Smooth muscle cell (in vitro differentiated cells): ENCODE data around the gene SERINC4. TPM values are rescaled to one million over a fixed set of nuclear protein-coding genes. Genes with fewer than 3 reads are reported as not detected.

Source experiments
- DNase-seq: peaks from one replicate; lab custom pipeline; 2025; ENCODE audit not compliant: unreplicated experiment; lab: John Stamatoyannopoulos, UW
- H2AFZ ChIP-seq: fragments of 200-600 bp; sonication (generic); 2 replicates; pipeline ENCODE4 v1.6.0; 2016; ENCODE audit warnings: antibody characterized with exemption, low read depth, mild to moderate bottlenecking
- H3F3A ChIP-seq: fragments of 200-600 bp; sonication (generic); 2 replicates; pipeline ENCODE4 v1.6.0; 2017; ENCODE audit warnings: antibody characterized with exemption, low read depth
- H3K27ac ChIP-seq: fragments of 200-600 bp; sonication (generic); 2 replicates; pipeline ENCODE4 v1.5.1; 2016; ENCODE audit warnings: low read depth, mild to moderate bottlenecking
- H3K27me3 ChIP-seq: fragments of 200-600 bp; sonication (generic); 2 replicates; pipeline ENCODE4 v1.6.1; 2016; ENCODE audit warnings: low read depth, mild to moderate bottlenecking
- H3K36me3 ChIP-seq: fragments of 200-600 bp; sonication (generic); 2 replicates; pipeline ENCODE4 v1.5.1; 2016; ENCODE audit warnings: low read depth
- H3K4me1 ChIP-seq: fragments of 200-600 bp; sonication (generic); 2 replicates; pipeline ENCODE4 v1.5.1; 2016; ENCODE audit warnings: low read depth
- H3K4me2 ChIP-seq: fragments of 200-600 bp; sonication (generic); 2 replicates; pipeline ENCODE4 v1.6.0; 2016; ENCODE audit warnings: mild to moderate bottlenecking
- H3K4me3 ChIP-seq: fragments of 200-600 bp; sonication (generic); 2 replicates; pipeline ENCODE4 v1.5.1; 2016; ENCODE audit warnings: mild to moderate bottlenecking
- H3K79me2 ChIP-seq: fragments of 200-600 bp; sonication (generic); 2 replicates; pipeline ENCODE4 v1.6.0; 2016; ENCODE audit warnings: low read depth, mild to moderate bottlenecking
- H3K9ac ChIP-seq: fragments of 200-600 bp; sonication (generic); 2 replicates; pipeline ENCODE4 v1.6.0; 2016; ENCODE audit warnings: low read depth
- H3K9me3 ChIP-seq: fragments of 200-600 bp; sonication (generic); replicated peaks from 2 replicates; pipeline ENCODE4 v1.5.1; 2016; ENCODE audit warnings: low read depth
- H4K20me1 ChIP-seq: fragments of 200-600 bp; sonication (generic); 2 replicates; pipeline ENCODE4 v1.6.0; 2016; ENCODE audit warnings: low read depth
- WGBS: methylation state at CpG from one replicate; pipeline ENCODE4 v1.1.7; 2016; ENCODE audit warnings: low lambda C conversion rate; 5-methylcytosine and 5-hydroxymethylcytosine counted together
- polyA plus RNA-seq: library from polyadenylated mRNA; unstranded; fragments of >200 nt; fragmentation: Nextera tagmentation; extraction: Ambion mirVana; gene quantifications from 2 replicates; pipeline ENCODE4 v1.2.1, GENCODE V29; 2016
- total RNA-seq: library from RNA; depleted of rRNA; stranded (reverse); fragments of >200 nt; gene quantifications from 2 replicates; pipeline ENCODE4 v1.2.3, GENCODE V29; 2014
- TF ChIP-seq, protein P1 (sequence below): fragments of 200-600 bp; sonication (generic); IDR thresholded peaks from 2 replicates; pipeline ENCODE4 v1.5.1; 2017; ENCODE audit warnings: borderline replicate concordance, mild to moderate bottlenecking, antibody characterized with exemption; ENCODE audit not compliant: insufficient read depth, poor library complexity, severe bottlenecking

Gene SERINC4
- total and polyA plus RNA-seq, 2 experiments from 2014 or later: 0.17 TPM; not detected in 1

DNA sequence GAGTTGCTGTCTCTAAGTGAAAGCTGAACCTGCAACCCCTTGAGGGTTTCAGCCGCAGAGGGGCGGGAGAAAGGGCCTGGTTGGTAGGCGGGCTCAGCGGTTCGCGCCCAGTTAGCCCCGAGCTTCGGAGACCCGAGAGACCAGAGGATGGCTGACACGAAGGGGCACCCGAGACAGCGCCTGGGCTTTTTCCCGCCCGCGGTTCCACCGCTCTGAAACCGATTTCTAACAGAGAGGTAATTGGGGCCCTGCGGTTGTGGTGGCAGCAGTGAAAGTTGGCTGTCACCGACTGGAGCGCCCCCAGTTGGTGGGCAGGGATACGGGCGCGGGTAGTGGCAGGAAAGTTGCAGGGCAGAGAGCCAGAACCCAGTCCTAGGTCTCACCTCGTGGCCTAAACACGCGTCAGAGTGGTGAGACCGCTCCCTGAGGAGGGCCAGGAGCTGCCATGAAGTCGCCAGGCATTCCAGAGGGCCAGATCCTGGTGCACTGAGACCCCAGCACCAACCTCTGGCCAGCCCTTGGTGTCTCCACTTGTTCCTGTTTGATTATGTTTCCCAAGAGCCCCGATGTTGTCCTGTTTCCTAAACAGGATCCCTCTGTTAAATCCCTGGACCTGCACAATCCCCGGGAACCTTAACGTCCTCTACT, 22.6 kb downstream of the SERINC4 start:
- H3K4me1 ChIP-seq: peaks cover 4% of the 10 kb centered on the region
- no peaks in the 10 kb centered on the region for H3K27me3 ChIP-seq
- peak; percentile 55 for DNase-seq
- H3K27ac ChIP-seq: peak overlapping the region; percentile 14
- H2AFZ ChIP-seq: peak overlapping the region; percentile 61
- peak overlapping the region; percentile 88 for H3K4me2 ChIP-seq
- peaks cover under 1% of the 10 kb centered on the region for H3K36me3 ChIP-seq
- TF ChIP-seq, protein P1, sequence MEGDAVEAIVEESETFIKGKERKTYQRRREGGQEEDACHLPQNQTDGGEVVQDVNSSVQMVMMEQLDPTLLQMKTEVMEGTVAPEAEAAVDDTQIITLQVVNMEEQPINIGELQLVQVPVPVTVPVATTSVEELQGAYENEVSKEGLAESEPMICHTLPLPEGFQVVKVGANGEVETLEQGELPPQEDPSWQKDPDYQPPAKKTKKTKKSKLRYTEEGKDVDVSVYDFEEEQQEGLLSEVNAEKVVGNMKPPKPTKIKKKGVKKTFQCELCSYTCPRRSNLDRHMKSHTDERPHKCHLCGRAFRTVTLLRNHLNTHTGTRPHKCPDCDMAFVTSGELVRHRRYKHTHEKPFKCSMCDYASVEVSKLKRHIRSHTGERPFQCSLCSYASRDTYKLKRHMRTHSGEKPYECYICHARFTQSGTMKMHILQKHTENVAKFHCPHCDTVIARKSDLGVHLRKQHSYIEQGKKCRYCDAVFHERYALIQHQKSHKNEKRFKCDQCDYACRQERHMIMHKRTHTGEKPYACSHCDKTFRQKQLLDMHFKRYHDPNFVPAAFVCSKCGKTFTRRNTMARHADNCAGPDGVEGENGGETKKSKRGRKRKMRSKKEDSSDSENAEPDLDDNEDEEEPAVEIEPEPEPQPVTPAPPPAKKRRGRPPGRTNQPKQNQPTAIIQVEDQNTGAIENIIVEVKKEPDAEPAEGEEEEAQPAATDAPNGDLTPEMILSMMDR: peak; percentile 54
- H3K9me3 ChIP-seq: no peaks in the 10 kb centered on the region
- peak overlapping the region; percentile 18 for H3K9ac ChIP-seq
- H3F3A ChIP-seq: peaks cover 28% of the 10 kb centered on the region
- WGBS: 4% methylated on average over 31 of the region's 31 CpGs
- H3K79me2 ChIP-seq: no peaks in the 10 kb centered on the region
- H3K4me3 ChIP-seq: peak overlapping the region; percentile 67
- peaks cover 9% of the 10 kb centered on the region for H4K20me1 ChIP-seq

DNA sequence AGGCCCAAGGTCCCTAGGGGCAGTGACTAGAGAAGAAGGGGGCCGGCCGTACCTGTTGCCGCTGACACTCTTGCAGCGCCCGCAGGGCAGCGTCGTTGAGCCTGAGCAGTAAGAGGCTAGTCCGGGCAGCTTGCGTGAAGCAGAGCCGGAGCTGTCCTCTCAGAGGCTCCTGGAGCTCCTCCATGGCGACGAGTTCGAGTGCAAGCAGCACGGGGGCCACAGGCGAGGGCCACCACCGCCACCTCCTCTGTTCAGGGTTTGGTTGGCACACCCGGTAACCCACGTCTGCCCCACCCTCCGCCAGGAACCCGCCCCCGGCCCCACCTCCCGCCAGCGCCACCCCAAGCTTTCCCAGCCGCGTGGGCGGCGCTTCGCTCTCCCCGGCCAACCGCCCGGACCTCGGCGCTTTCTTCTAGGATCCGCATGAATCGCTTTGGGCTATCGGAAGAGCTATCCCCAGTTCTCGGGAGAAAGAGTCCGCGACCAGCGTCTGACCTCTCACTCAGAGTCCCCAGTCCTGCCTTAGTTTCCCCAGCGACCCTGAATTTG, 23.2 kb downstream of the SERINC4 start, which contains the start of gene ELL3:
Gene ELL3, minus strand, starts transcription at position 249 of the 549 bp plus-strand sequence. Its CDS starts 65 bp downstream, at position 184.
- peaks cover 34% of the 10 kb centered on the region for H3F3A ChIP-seq
- H3K9ac ChIP-seq: peak within 1 kb of the TSS; percentile 18
- H3K27me3 ChIP-seq: no peaks in the 10 kb centered on the region
- 2% methylated on average over 34 of the region's 41 CpGs for WGBS
- H3K36me3 ChIP-seq: peaks cover 7% of the 10 kb centered on the region
- peak within 1 kb of the TSS; percentile 61 for H2AFZ ChIP-seq
- no peaks in the 10 kb centered on the region for H3K79me2 ChIP-seq
- peak within 1 kb of the TSS; percentile 88 for H3K4me2 ChIP-seq
- TF ChIP-seq, protein P1: no peak
- peaks cover 4% of the 10 kb centered on the region for H3K4me1 ChIP-seq
- H3K9me3 ChIP-seq: no peaks in the 10 kb centered on the region
- peak within 1 kb of the TSS; percentile 14 for H3K27ac ChIP-seq
- H4K20me1 ChIP-seq: peaks cover 15% of the 10 kb centered on the region
- peak within 1 kb of the TSS; percentile 67 for H3K4me3 ChIP-seq
- DNase-seq: peak; percentile 55

DNA sequence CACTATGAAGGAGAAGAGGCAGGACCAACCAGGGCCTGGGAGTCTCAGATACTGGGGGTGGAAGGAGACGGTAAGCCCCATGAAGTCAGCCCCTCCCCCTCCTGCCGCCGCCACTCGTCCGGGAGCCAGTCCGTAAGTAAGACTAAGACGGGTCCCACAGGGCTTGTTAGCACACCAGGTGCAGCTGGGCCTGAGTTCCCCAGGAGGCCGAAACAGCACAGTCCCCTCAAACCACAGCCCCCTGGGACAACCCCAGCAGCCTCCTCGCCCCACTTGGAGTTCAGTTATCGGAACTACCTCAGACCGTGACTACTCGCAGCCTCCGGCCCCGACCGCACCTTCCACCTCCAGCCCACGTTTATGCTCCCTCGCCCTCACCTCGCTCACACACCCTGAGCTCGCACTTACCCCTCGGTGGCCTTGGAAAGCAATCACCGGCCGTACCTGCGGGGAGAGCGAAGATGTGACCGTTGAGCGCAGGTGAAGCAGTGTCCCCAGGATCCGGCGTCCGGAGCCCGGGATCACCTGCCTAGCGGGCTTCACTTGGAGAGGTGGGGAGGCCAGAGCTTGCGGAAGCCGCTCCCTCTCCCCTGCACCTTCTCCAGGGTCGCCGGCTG, 23.8 kb downstream of the SERINC4 start:
- H3K27me3 ChIP-seq: no peaks in the 10 kb centered on the region
- H2AFZ ChIP-seq: no peak overlapping the region
- H3K9me3 ChIP-seq: no peaks in the 10 kb centered on the region
- H3K36me3 ChIP-seq: peaks cover 12% of the 10 kb centered on the region
- peaks cover 4% of the 10 kb centered on the region for H3K4me1 ChIP-seq
- H3K9ac ChIP-seq: no peak overlapping the region
- peaks cover 39% of the 10 kb centered on the region for H3F3A ChIP-seq
- no peak overlapping the region for H3K27ac ChIP-seq
- peaks cover 19% of the 10 kb centered on the region for H4K20me1 ChIP-seq
- TF ChIP-seq, protein P1: no peak
- peak overlapping the region; percentile 88 for H3K4me2 ChIP-seq
- H3K4me3 ChIP-seq: peak overlapping the region; percentile 67
- H3K79me2 ChIP-seq: no peaks in the 10 kb centered on the region
- WGBS: 5% methylated on average over 35 of the region's 35 CpGs
- no peak for DNase-seq
